Thymus (tissue), 11 donors: ENCODE data around the gene SKI. TPM values are rescaled to one million over a fixed set of nuclear protein-coding genes. Genes with fewer than 3 reads are reported as not detected.
"Not testable (repeated sequence)": the region's sequence is repeated elsewhere in the genome, so short reads cannot be mapped to it uniquely, and the experiment has no call there.

Experiments used
- DNase-seq, 9 donors: peaks; one replicate each; pipeline ENCODE4 v3.0.0-alpha.2; 2013; ENCODE audit warnings: low spot score in 9 of 9, low read depth in 6 of 9, missing footprints in 1 of 9
- H3K27ac ChIP-seq, 2 donors: one replicate each; pipeline ENCODE4 v1.5.1; 2013; ENCODE audit warnings: control low read depth in 1 of 2, low read depth in 1 of 2, low read length in 1 of 2, mild to moderate bottlenecking in 1 of 2, moderate library complexity in 1 of 2
- H3K27me3 ChIP-seq, 2 donors: one replicate each; pipeline ENCODE4 v1.5.1; 2013; ENCODE audit warnings: low read length in 1 of 2; ENCODE audit not compliant: control insufficient read depth in 2 of 2, insufficient read depth in 1 of 2
- H3K36me3 ChIP-seq, 2 donors: one replicate each; pipeline ENCODE4 v1.5.1; 2013; ENCODE audit warnings: low read length in 1 of 2, mild to moderate bottlenecking in 1 of 2, moderate library complexity in 1 of 2; ENCODE audit not compliant: control insufficient read depth in 2 of 2, insufficient read depth in 2 of 2
- H3K4me1 ChIP-seq, 2 donors: one replicate each; pipeline ENCODE4 v1.5.1; 2013; ENCODE audit warnings: low read length in 2 of 2; ENCODE audit not compliant: control insufficient read depth in 2 of 2, insufficient read depth in 2 of 2
- H3K4me3 ChIP-seq, 2 donors: one replicate each; pipeline ENCODE4 v1.5.1; 2013; ENCODE audit warnings: low read length in 2 of 2, control low read depth in 1 of 2, mild to moderate bottlenecking in 1 of 2
- H3K9me3 ChIP-seq, 2 donors: one replicate each; pipeline ENCODE4 v1.5.1; 2013; ENCODE audit warnings: low read length in 1 of 2, mild to moderate bottlenecking in 1 of 2; ENCODE audit not compliant: control insufficient read depth in 2 of 2, insufficient read depth in 1 of 2
- WGBS: extraction: QIAGEN DNeasy Blood & Tissue Kit; methylation state at CpG from one replicate; pipeline ENCODE4 v1.1.7; 2013; 5-methylcytosine and 5-hydroxymethylcytosine counted together
- polyA plus RNA-seq: library from polyadenylated mRNA; stranded (reverse); fragments of 200-250 nt; gene quantifications from one replicate; pipeline ENCODE4 v1.2.3, GENCODE V29; 2013
- total RNA-seq: library from RNA; stranded (reverse); fragments of 120-200 nt; gene quantifications from one replicate; pipeline ENCODE4 v1.2.4, GENCODE V29; 2013
- donor health status: healthy.

The SKI gene
- total and polyA plus RNA-seq, 2 donors, result 5.3 to 16.4 TPM

DNA sequence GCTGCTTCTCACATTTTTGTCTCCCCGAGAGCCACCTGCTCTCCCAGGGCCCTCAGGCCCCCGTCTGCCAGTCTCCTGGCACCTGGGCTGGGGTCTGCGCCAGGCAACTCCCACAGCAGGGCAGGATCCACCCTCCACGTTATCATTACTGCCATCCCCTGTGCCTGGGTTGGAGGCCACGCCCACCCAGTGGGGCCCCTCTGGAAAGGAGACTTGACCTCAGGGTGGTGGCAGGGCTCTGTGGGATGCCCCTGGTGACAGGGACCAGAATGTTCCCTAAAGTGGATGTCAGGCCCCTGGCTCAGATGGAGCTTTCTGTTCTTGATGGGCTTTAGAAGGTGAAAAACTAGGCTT, 66.6 kb downstream of the SKI start:
- Histone ChIP-seq H3K36me3 (peaks cover 0 to 5% of the 10 kb centered on the region in 2 donors), H3K4me3 (no peak overlapping the region), H3K27me3 (peaks cover 5 to 30% of the 10 kb centered on the region in 2 donors), H3K4me1 (peaks cover 23 to 60% of the 10 kb centered on the region in 2 donors), H3K27ac (no peak overlapping the region), H3K9me3 (no peaks in the 10 kb centered on the region)
- no peak for DNase-seq
- 48% methylated on average over 5 of the region's 5 CpGs for WGBS

DNA sequence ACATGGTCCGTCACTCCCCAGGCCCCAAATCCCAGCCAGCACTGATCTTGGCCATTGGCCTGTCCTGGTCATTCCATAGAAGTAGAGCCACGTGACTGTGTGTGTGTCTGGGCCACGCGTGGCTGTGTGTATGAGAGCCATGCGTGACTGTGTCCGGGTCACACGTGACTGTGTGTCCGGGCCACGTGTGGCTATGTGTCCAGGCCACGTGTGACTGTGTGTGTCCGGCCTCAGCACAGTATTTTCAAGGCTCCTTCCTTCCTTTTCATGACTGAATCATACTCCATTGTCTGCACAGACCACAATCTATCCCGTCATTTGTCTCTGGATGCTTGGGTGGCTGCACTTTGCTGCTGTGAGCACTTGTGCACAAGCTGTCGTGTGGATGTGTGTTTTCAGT, 67.4 kb downstream of the SKI start:
- Histone ChIP-seq H3K9me3 (no peaks in the 10 kb centered on the region), H3K4me3 (no peak overlapping the region), H3K27me3 (peaks cover 5 to 22% of the 10 kb centered on the region in 2 donors), H3K4me1 (peaks cover 24 to 60% of the 10 kb centered on the region in 2 donors), H3K36me3 (peaks cover 0 to 5% of the 10 kb centered on the region in 2 donors), H3K27ac (no peak overlapping the region)
- no peak for DNase-seq
- WGBS, result 95% methylated on average over 13 of the region's 13 CpGs

DNA sequence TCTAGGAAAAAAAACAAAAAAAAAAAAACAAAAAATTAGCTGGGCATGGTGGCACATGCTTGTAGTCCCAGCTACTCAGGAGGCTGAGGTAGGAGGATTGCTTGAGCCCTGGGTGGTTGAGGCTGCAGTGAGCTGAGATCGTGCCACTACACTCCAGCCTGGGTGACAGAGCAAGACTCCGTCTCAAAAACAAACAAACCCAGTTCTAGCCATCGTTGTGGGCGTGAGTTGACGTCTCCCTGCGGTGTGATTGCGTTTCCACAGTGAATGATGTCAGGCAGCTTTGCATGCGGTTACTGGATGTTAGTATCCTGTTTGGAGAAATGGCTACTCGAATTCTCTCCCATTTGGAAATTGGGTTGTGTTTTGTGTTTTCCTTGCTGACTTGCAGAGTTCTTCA, 68.1 kb downstream of the SKI start:
- not testable (repeated sequence) for H3K27ac ChIP-seq, H3K36me3 ChIP-seq, H3K4me3 ChIP-seq, H3K9me3 ChIP-seq, DNase-seq
- peaks cover 22 to 60% of the 10 kb centered on the region in 2 donors for H3K4me1 ChIP-seq
- peaks cover 0 to 15% of the 10 kb centered on the region in 2 donors for H3K27me3 ChIP-seq
- 95% methylated on average over 9 of the region's 9 CpGs for WGBS

DNA sequence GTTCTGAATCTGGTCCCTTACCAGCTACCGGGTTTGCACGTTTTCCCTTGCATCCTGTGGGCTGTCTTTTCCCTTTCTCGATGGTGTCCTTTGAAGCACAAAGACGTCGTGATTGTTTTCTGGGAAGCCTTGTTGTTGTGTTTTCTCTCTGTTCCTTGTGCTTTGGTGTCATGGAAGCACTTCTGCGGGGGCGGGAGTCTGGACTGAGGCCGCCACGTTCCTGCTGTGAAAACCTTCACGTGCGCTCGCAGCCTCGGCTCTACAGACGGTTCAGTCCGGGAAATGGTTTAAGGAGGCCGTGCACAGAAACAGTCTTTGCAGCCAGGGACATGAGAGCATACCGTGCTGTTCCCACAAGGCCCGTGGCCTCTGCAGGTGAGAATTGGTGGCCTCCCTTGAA, 68.5 kb downstream of the SKI start:
- DNase-seq, result no peak
- WGBS, result 95% methylated on average over 18 of the region's 18 CpGs
- H3K4me1 ChIP-seq, result peaks cover 25 to 60% of the 10 kb centered on the region in 2 donors
- no peak overlapping the region for H3K4me3 ChIP-seq
- peaks cover 0 to 5% of the 10 kb centered on the region in 2 donors for H3K36me3 ChIP-seq
- H3K27ac ChIP-seq, result no peak overlapping the region
- H3K27me3 ChIP-seq, result peaks cover 0 to 11% of the 10 kb centered on the region in 2 donors
- H3K9me3 ChIP-seq, result no peaks in the 10 kb centered on the region

DNA sequence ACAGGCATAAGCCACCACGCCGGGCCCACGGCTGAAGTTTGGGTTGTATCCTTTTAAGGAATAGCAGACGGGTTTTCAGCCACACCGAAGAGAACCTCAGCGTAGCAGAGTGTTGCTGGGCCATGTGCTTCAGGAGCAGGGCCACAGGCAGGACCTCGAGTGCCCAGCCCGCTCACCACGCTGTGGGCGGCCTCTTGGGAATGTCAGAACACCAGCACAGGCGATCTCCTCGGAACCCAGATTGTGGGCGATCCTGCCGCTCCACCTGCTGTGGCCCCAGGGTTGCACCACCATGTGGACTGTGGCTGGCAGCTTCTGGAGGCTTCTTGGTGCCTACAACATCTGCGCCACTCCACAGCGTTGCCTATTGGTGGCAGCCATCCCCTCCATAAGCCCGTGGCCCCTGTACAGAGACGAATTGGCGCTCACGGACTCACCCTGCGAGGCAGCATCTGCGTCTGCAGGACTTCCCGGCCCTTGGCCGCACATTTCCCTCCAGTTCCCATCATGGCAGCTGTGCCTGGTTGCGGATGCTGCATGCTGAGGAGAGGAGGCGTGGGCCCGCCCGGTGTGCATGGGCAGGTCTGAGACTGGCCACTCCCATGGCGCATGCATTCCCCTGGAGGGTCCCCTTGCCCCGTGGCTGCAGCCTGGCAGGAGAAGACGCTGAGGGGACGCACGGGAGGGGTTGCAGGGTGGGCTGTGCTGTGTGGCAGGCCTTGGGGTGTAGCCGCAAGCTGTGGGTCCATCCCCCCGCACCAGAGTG, 69.3 kb downstream of the SKI start:
- 98% methylated on average over 35 of the region's 35 CpGs for WGBS
- no peak for DNase-seq
- no peak overlapping the region for H3K27ac ChIP-seq
- H3K4me1 ChIP-seq, result peaks cover 30 to 60% of the 10 kb centered on the region in 2 donors
- H3K27me3 ChIP-seq, result peaks cover 0 to 5% of the 10 kb centered on the region in 2 donors
- no peak overlapping the region for H3K4me3 ChIP-seq
- peaks cover 0 to 5% of the 10 kb centered on the region in 2 donors for H3K36me3 ChIP-seq
- peaks cover 0 to 4% of the 10 kb centered on the region in 2 donors for H3K9me3 ChIP-seq

DNA sequence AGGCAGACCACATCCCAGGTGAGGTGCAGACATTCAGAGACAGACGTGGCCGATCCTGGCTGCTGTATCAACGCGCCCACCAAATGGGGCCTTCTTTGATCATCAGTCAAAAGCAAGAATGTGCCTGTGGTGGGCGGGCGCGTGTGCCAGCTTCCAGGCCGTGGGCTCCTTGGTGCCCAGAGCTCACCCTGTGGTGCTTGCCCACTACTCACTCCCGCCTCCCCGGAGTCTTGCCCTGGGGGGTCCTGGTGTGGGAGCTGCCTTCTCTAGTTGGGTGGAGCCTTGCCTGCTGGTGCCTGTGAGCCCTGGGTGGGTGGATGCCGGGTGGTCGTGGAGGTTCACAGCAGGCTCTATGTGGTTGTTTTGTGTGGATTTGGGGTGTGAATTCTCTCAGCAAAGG, 70.6 kb downstream of the SKI start:
- WGBS, result 89% methylated on average over 12 of the region's 12 CpGs
- no peak for DNase-seq
- Histone ChIP-seq H3K9me3 (peaks cover 0 to 7% of the 10 kb centered on the region in 2 donors), H3K27ac (no peak overlapping the region), H3K4me3 (no peak overlapping the region), H3K4me1 (peaks cover 30 to 55% of the 10 kb centered on the region in 2 donors), H3K36me3 (peaks cover 4 to 11% of the 10 kb centered on the region in 2 donors), H3K27me3 (peaks cover 0 to 2% of the 10 kb centered on the region in 2 donors)

DNA sequence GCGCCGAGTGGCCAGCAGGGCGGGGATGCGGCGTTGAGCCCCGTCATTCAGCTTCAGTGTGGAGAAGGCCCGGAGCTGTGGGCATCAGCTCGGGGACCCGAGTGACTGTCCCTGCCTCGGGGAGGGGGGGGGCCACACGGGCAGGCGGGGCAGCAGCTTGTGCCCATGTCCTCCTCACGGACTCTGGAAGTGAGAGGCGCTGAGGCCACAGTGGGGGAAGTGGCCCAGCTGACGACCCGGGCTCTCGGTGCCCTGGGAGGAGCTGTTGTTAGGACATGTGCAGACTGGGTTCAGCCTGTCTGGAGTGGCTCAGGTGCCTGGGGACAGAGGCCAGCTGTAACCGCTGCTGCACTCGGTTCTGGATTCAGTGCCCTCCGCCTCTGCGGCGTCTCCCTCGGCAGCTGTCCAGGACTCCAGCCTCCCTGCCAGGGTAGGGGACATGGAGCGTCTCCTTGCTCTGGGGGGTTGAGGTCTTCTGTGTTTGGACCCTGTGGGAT, 71.1 kb downstream of the SKI start:
- Histone ChIP-seq H3K4me3 (no peak overlapping the region), H3K27me3 (peaks cover 0 to 1% of the 10 kb centered on the region in 2 donors), H3K4me1 (peaks cover 30 to 51% of the 10 kb centered on the region in 2 donors), H3K36me3 (peaks cover 8 to 16% of the 10 kb centered on the region in 2 donors), H3K27ac (peak overlapping the region in 1 of 2 donors; percentile 96), H3K9me3 (peaks cover 0 to 7% of the 10 kb centered on the region in 2 donors)
- no peak for DNase-seq
- WGBS, result 89% methylated on average over 24 of the region's 24 CpGs

DNA sequence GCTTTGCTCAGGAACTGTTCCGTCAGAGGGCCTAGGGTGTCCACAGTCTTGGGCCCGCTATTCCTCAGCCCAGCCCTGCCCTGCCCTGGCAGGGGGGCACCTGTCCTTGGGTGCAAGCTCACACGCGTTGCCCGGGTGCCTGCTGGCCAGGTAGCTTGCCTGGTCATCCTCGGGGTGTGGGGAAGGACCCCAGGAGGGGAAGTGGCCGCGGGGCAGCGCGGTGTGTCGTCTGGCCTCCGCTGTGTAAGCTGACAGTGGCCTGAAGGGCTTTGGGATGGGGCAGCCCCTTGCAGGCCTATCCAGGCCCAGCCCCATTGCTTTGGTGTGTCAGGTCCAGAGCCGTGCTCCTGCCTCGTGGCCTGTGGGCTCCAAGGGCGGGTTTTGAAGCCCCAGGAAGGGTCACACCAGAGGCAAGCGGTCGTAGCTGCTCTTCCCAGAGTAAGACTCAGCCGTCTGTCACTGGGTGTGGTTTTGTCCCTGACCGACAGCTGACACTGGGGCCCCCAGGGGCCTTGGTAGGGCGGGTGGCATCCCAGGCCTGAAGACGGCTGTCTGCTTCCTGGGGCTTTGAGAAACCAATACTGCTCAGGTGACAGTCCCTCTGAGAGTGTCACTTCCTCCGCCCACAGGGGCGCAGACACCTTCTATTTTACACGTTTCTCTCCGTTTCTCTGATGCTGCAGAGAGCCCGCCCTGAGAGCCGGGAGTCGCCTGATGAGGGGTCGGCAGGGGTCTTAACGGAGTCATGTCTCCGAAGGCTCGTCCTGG, 72.1 kb downstream of the SKI start:
- Histone ChIP-seq H3K4me1 (peaks cover 30 to 44% of the 10 kb centered on the region in 2 donors), H3K27ac (peak overlapping the region; percentile 90 to 96), H3K27me3 (no peaks in the 10 kb centered on the region), H3K9me3 (peaks cover 0 to 7% of the 10 kb centered on the region in 2 donors), H3K36me3 (peaks cover 17 to 26% of the 10 kb centered on the region in 2 donors), H3K4me3 (peak overlapping the region; percentile 38 to 51)
- WGBS, result 41% methylated on average over 32 of the region's 32 CpGs
- peak in 4 of 9 donors; percentile 57 to 86 (median 66) for DNase-seq
